Fibroblast of the aortic adventitia (primary cell): ENCODE results near the gene SUGP1. TPM values are rescaled to one million over a fixed set of nuclear protein-coding genes. Genes with fewer than 3 reads are reported as not detected.

Experiments used
- small RNA-seq: library from RNA; depleted of rRNA; stranded (forward); fragments of <200 nt; gene quantifications from one replicate; pipeline ENCODE3, GENCODE V24; 2012
- total RNA-seq: library from RNA; depleted of rRNA; stranded (reverse); fragments of >200 nt; gene quantifications from 2 replicates; pipeline ENCODE4 v1.2.3, GENCODE V29; 2012; ENCODE audit warnings: low replicate concordance

The SUGP1 gene
- total RNA-seq, 1 donor, result 32.4 TPM

Small RNA genes within 50 kb of the gene (small RNA-seq; reads per million reads assigned to genes)
- not detected for gene RNU6-1028P

Other genes starting within 250 kb of the SUGP1 start
- gene TMEM161A, start 182.0 kb downstream of the SUGP1 start, total RNA-seq, result 6.7 and 9.3 TPM in 2 replicates
- 0.27 TPM in 1 of 2 replicates, not detected in the other for gene MEF2B, start 150.2 kb downstream of the SUGP1 start, total RNA-seq
- gene BORCS8, start 128.4 kb downstream of the SUGP1 start, total RNA-seq, result 3.5 and 13.8 TPM in 2 replicates
- 38.0 and 61.2 TPM in 2 replicates for gene RFXANK, start 128.3 kb downstream of the SUGP1 start, total RNA-seq
- 3.4 and 17.8 TPM in 2 replicates for gene NR2C2AP, start 117.1 kb downstream of the SUGP1 start, total RNA-seq
- gene NCAN, start 108.6 kb downstream of the SUGP1 start, total RNA-seq, result not detected in 2 replicates
- 0.27 TPM in 1 of 2 replicates, not detected in the other for gene TM6SF2, start 47.2 kb downstream of the SUGP1 start, total RNA-seq
- gene MAU2, start 320 bp upstream of the SUGP1 start, total RNA-seq, result 32.4 and 34.6 TPM in 2 replicates
- 36.7 and 46.4 TPM in 2 replicates for gene GATAD2A, start 85.2 kb upstream of the SUGP1 start, total RNA-seq
- 1.9 and 4.3 TPM in 2 replicates for gene TSSK6, start 195.0 kb upstream of the SUGP1 start, total RNA-seq
- 127 and 166 TPM in 2 replicates for gene NDUFA13, start 195.7 kb upstream of the SUGP1 start, total RNA-seq
- gene YJEFN3, start 208.4 kb upstream of the SUGP1 start, total RNA-seq, result 0.45 and 1.4 TPM in 2 replicates
- 0.18 and 2.5 TPM in 2 replicates for gene CILP2, start 217.8 kb upstream of the SUGP1 start, total RNA-seq